Ishikawa (cell line): Measurements from ENCODE around the gene SLC9A4.

Experiments used
- CEBPB ChIP-seq: IDR thresholded peaks from 2 replicates; pipeline ENCODE4 v1.6.1; 2012
- CREB1 ChIP-seq: IDR thresholded peaks from 2 replicates; pipeline ENCODE4 v1.6.1; 2012; ENCODE audit warnings: low read depth
- EGR1 ChIP-seq: IDR thresholded peaks from 2 replicates; pipeline ENCODE4 v1.6.1; 2012
- EP300 ChIP-seq: IDR thresholded peaks from 2 replicates; pipeline ENCODE4 v1.6.1; 2012; ENCODE audit warnings: borderline replicate concordance
- FOXM1 ChIP-seq: IDR thresholded peaks from 2 replicates; pipeline ENCODE4 v1.6.1; 2012; ENCODE audit warnings: low read depth, borderline replicate concordance
- NFIC ChIP-seq: IDR thresholded peaks from 2 replicates; pipeline ENCODE4 v1.6.1; 2012
- RAD21 ChIP-seq: IDR thresholded peaks from 2 replicates; pipeline ENCODE4 v1.6.1; 2012; ENCODE audit warnings: low read depth
- TAF1 ChIP-seq: IDR thresholded peaks from 2 replicates; pipeline ENCODE4 v1.6.1; 2012; ENCODE audit warnings: low read depth, mild to moderate bottlenecking
- TCF12 ChIP-seq: IDR thresholded peaks from 2 replicates; pipeline ENCODE4 v1.6.1; 2012; ENCODE audit warnings: low read depth
- TEAD4 ChIP-seq: IDR thresholded peaks from 2 replicates; pipeline ENCODE4 v1.6.1; 2012
- YY1 ChIP-seq: IDR thresholded peaks from 2 replicates; pipeline ENCODE4 v1.6.1; 2012; ENCODE audit warnings: low read depth
- ZBTB7A ChIP-seq: IDR thresholded peaks from 2 replicates; pipeline ENCODE4 v1.6.1; 2012; ENCODE audit warnings: low read depth
- TF ChIP-seq, protein P1 (sequence below): IDR thresholded peaks from 2 replicates; pipeline ENCODE4 v1.6.1; 2012; ENCODE audit warnings: low read depth, mild to moderate bottlenecking
- TF ChIP-seq, protein P2 (sequence below): IDR thresholded peaks from 2 replicates; pipeline ENCODE4 v1.6.1; 2012
- TF ChIP-seq, protein P3 (sequence below): IDR thresholded peaks from 2 replicates; pipeline ENCODE4 v1.6.1; 2012

The SLC9A4 gene

DNA sequence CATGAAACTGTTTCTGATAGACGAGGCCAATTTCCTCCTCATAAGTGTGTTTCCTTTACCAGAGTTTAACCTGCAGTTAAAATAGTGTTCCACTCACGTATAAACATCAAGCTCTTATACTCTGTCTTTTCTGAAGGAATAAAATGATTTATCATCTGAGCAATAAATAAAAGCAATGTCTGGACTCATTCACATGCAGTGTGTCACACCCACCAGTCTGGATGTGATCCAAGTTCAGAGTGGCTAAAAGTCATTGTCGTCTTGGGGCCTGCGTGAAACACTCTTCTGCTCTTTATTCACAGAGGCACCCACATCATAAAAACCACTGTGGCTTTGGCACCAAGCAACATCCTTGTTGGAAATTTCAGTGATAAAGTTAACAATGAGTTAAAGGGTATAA, 19.5 kb upstream of the SLC9A4 start:
- TF ChIP-seq, protein P1, sequence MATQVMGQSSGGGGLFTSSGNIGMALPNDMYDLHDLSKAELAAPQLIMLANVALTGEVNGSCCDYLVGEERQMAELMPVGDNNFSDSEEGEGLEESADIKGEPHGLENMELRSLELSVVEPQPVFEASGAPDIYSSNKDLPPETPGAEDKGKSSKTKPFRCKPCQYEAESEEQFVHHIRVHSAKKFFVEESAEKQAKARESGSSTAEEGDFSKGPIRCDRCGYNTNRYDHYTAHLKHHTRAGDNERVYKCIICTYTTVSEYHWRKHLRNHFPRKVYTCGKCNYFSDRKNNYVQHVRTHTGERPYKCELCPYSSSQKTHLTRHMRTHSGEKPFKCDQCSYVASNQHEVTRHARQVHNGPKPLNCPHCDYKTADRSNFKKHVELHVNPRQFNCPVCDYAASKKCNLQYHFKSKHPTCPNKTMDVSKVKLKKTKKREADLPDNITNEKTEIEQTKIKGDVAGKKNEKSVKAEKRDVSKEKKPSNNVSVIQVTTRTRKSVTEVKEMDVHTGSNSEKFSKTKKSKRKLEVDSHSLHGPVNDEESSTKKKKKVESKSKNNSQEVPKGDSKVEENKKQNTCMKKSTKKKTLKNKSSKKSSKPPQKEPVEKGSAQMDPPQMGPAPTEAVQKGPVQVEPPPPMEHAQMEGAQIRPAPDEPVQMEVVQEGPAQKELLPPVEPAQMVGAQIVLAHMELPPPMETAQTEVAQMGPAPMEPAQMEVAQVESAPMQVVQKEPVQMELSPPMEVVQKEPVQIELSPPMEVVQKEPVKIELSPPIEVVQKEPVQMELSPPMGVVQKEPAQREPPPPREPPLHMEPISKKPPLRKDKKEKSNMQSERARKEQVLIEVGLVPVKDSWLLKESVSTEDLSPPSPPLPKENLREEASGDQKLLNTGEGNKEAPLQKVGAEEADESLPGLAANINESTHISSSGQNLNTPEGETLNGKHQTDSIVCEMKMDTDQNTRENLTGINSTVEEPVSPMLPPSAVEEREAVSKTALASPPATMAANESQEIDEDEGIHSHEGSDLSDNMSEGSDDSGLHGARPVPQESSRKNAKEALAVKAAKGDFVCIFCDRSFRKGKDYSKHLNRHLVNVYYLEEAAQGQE, result no peak
- TF ChIP-seq NFIC (no peak), CREB1 (no peak), EGR1 (no peak), RAD21 (no peak), TCF12 (no peak), FOXM1 (no peak), TAF1 (no peak), ZBTB7A (no peak)
- TF ChIP-seq, protein P2, sequence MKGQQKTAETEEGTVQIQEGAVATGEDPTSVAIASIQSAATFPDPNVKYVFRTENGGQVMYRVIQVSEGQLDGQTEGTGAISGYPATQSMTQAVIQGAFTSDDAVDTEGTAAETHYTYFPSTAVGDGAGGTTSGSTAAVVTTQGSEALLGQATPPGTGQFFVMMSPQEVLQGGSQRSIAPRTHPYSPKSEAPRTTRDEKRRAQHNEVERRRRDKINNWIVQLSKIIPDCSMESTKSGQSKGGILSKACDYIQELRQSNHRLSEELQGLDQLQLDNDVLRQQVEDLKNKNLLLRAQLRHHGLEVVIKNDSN, result no peak
- TF ChIP-seq, protein P3, sequence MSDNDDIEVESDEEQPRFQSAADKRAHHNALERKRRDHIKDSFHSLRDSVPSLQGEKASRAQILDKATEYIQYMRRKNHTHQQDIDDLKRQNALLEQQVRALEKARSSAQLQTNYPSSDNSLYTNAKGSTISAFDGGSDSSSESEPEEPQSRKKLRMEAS, result no peak

DNA sequence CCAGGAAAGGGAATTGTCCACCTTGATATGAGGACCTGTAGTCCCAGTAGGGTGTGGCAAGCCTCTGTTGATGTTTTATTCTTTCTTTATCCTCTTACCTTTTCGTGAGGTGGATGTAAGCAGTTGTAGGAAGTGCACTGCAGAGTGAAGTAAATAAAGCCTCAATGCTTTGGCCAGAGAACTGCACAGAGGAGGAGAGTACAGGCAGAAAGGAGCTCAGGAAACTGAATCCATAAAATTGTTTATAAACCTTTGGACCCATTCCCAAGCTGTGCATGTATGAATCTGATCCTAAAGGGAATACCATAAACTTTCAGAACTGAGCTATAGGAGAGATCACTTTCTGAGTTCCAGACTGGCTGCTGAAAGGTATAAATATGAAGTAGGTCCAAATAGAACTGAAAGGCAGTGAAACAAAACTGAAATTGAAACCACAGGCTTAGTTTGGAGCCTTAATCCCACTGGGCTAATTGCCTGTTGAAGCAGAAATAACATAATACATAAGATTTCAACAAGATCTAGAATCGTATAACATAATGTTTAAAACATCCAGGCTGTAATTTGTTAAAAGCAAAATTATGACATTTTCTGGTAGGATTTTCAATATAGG, 17.9 kb upstream of the SLC9A4 start:
- TF ChIP-seq EGR1 (no peak), CEBPB (no peak), CREB1 (no peak), TAF1 (no peak), TEAD4 (no peak), ZBTB7A (no peak), RAD21 (no peak), YY1 (no peak), TCF12 (no peak), NFIC (no peak), FOXM1 (no peak), EP300 (no peak)
- TF ChIP-seq, protein P2, result no peak
- TF ChIP-seq, protein P3, result no peak
- TF ChIP-seq, protein P1, result no peak

DNA sequence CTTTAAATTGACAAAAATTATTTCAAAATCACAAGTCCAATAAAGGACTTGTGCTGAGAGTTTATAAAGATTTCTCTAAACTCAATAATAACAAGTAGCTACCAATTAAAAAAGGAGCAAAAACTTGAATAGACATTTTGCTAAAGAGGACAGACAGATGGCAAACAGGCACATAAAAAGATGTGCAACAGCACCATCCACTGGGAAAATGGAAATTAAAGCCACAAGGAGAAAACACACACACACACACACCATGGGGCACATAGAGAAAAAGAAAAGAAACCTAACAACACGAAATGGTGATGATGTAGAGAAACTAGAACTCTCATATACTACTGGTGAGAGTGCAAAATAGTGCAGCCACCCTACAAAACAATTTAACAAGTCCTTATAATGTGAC, 12.6 kb upstream of the SLC9A4 start:
- TF ChIP-seq YY1, result no peak
- TF ChIP-seq RAD21, result no peak
- TF ChIP-seq CREB1, result no peak
- TF ChIP-seq, protein P2, result no peak
- TF ChIP-seq TCF12, result no peak
- TF ChIP-seq, protein P3, result no peak
- TF ChIP-seq ZBTB7A, result no peak
- TF ChIP-seq EP300, result no peak
- TF ChIP-seq CEBPB, result no peak
- TF ChIP-seq TEAD4, result no peak
- TF ChIP-seq NFIC, result no peak
- TF ChIP-seq FOXM1, result no peak
- TF ChIP-seq TAF1, result no peak
- no peak for TF ChIP-seq EGR1
- TF ChIP-seq, protein P1, result no peak

DNA sequence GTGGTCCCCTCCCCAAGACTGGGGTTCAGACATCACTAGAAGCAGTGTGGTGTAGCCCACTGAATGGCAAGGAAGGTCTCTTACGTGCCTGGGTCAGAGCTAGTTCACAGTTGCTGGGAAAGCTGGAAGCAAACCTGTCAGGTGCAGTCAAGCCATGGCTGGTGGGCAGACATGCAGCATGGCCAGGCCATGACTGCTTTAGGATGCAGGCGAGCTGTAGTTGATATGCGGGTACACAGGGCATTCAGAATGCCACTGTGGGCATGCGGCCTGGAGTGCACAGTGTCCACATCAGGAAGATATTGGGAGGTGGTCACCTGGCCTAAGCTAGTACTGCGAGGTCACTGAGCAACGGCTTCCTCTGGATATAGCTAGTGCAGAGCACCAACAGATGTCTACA, 11.8 kb upstream of the SLC9A4 start:
- TF ChIP-seq EGR1 (no peak), TEAD4 (no peak)
